SK-N-SH treated with all-trans-retinoic acid at 6 μM for 48 hours (cell line): ENCODE data around the gene TLE7.

Experiments used
- ATAC-seq: fragments of 200-7000 bp; cut with Tn5 transposase; 3 replicates; pipeline ENCODE4 v1.9.1; 2020; ENCODE audit warnings: mild to moderate bottlenecking, moderate library complexity
- ARNTL ChIP-seq: fragments of 450-650 bp; formaldehyde crosslinking; IDR thresholded peaks from 2 replicates; pipeline ENCODE4 v1.5.0; 2020; ENCODE audit warnings: low read depth, mild to moderate bottlenecking, moderate library complexity, borderline replicate concordance
- BACH2 ChIP-seq: fragments of 250-450 bp; sonication (Bioruptor Pico); IDR thresholded peaks from 2 replicates; pipeline ENCODE4 v1.9.0; 2021; ENCODE audit warnings: mild to moderate bottlenecking, borderline replicate concordance
- CREB5 ChIP-seq: fragments of 250-450 bp; sonication (Bioruptor Pico); IDR thresholded peaks from 2 replicates; pipeline ENCODE4 v1.5.1; 2020; ENCODE audit warnings: low read depth, mild to moderate bottlenecking, moderate library complexity
- CSDC2 ChIP-seq: fragments of 250-450 bp; sonication (Bioruptor Pico); IDR thresholded peaks from 2 replicates; pipeline ENCODE4 v1.5.0; 2020; ENCODE audit warnings: mild to moderate bottlenecking, moderate library complexity
- CSRNP3 ChIP-seq: fragments of 250-450 bp; sonication (Bioruptor Pico); IDR thresholded peaks from 2 replicates; pipeline ENCODE4 v1.5.1; 2021; ENCODE audit warnings: mild to moderate bottlenecking, moderate library complexity
- GLIS3 ChIP-seq: fragments of 250-450 bp; sonication (Bioruptor Pico); IDR thresholded peaks from 2 replicates; pipeline ENCODE4 v1.5.0; 2020; ENCODE audit warnings: mild to moderate bottlenecking, moderate library complexity
- ISL1 ChIP-seq: fragments of 250-450 bp; sonication (Bioruptor Pico); IDR thresholded peaks from 2 replicates; pipeline ENCODE4 v2.1.2; 2022; ENCODE audit warnings: mild to moderate bottlenecking, moderate library complexity
- OSR1 ChIP-seq: fragments of 250-450 bp; sonication (Bioruptor Pico); IDR thresholded peaks from 2 replicates; pipeline ENCODE4 v1.8.0; 2022; ENCODE audit warnings: moderate library complexity, mild to moderate bottlenecking, inconsistent platforms
- POU6F1 ChIP-seq: fragments of 250-450 bp; sonication (Bioruptor Pico); IDR thresholded peaks from 2 replicates; pipeline ENCODE4 v1.8.0; 2021; ENCODE audit warnings: low read depth, mild to moderate bottlenecking, moderate library complexity, borderline replicate concordance
- PPARA ChIP-seq: fragments of 250-450 bp; sonication (Bioruptor Pico); IDR thresholded peaks from 2 replicates; pipeline ENCODE4 v1.5.0; 2020; ENCODE audit warnings: mild to moderate bottlenecking, borderline replicate concordance
- RARB ChIP-seq: fragments of 250-450 bp; sonication (Bioruptor Pico); IDR thresholded peaks from 2 replicates; pipeline ENCODE4 v1.8.0; 2021; ENCODE audit warnings: mild to moderate bottlenecking, moderate library complexity
- SNAI2 ChIP-seq: fragments of 250-450 bp; sonication (Bioruptor Pico); IDR thresholded peaks from 2 replicates; pipeline ENCODE4 v1.5.0; 2020; ENCODE audit warnings: mild to moderate bottlenecking, moderate library complexity
- TCF4 ChIP-seq: fragments of 250-450 bp; sonication (Bioruptor Pico); IDR thresholded peaks from 2 replicates; pipeline ENCODE4 v1.8.0; 2021; ENCODE audit warnings: mild to moderate bottlenecking, moderate library complexity, borderline replicate concordance
- TOX ChIP-seq: fragments of 250-450 bp; sonication (Bioruptor Pico); IDR thresholded peaks from 2 replicates; pipeline ENCODE4 v1.8.0; 2021; ENCODE audit warnings: mild to moderate bottlenecking, moderate library complexity, borderline replicate concordance
- ZC3H10 ChIP-seq: fragments of 250-450 bp; sonication (Bioruptor Pico); IDR thresholded peaks from 2 replicates; pipeline ENCODE4 v1.5.1; 2021; ENCODE audit warnings: mild to moderate bottlenecking, moderate library complexity
- ZFP3 ChIP-seq: fragments of 250-450 bp; sonication (Bioruptor Pico); IDR thresholded peaks from 2 replicates; pipeline ENCODE4 v1.5.0; 2020; ENCODE audit warnings: mild to moderate bottlenecking, moderate library complexity
- ZFP30 ChIP-seq: fragments of 450-650 bp; formaldehyde crosslinking; IDR thresholded peaks from 2 replicates; pipeline ENCODE4 v1.5.0; 2022; ENCODE audit warnings: mild to moderate bottlenecking, moderate library complexity
- ZNF565 ChIP-seq: fragments of 450-650 bp; formaldehyde crosslinking; conservative IDR thresholded peaks from 2 replicates; pipeline ENCODE4 v1.5.0; 2020; ENCODE audit warnings: low read depth, mild to moderate bottlenecking, moderate library complexity
- ZNF70 ChIP-seq: fragments of 450-650 bp; formaldehyde crosslinking; IDR thresholded peaks from 2 replicates; pipeline ENCODE4 v1.5.0; 2020; ENCODE audit warnings: mild to moderate bottlenecking, moderate library complexity
- ZNF8 ChIP-seq: fragments of 450-650 bp; formaldehyde crosslinking; IDR thresholded peaks from 2 replicates; pipeline ENCODE4 v1.5.0; 2020; ENCODE audit warnings: mild to moderate bottlenecking, moderate library complexity
- TF ChIP-seq, protein P1 (sequence below): fragments of 250-450 bp; sonication (Bioruptor Pico); IDR thresholded peaks from 2 replicates; pipeline ENCODE4 v1.8.0; 2020; ENCODE audit warnings: mild to moderate bottlenecking, moderate library complexity, borderline replicate concordance

The TLE7 gene

DNA sequence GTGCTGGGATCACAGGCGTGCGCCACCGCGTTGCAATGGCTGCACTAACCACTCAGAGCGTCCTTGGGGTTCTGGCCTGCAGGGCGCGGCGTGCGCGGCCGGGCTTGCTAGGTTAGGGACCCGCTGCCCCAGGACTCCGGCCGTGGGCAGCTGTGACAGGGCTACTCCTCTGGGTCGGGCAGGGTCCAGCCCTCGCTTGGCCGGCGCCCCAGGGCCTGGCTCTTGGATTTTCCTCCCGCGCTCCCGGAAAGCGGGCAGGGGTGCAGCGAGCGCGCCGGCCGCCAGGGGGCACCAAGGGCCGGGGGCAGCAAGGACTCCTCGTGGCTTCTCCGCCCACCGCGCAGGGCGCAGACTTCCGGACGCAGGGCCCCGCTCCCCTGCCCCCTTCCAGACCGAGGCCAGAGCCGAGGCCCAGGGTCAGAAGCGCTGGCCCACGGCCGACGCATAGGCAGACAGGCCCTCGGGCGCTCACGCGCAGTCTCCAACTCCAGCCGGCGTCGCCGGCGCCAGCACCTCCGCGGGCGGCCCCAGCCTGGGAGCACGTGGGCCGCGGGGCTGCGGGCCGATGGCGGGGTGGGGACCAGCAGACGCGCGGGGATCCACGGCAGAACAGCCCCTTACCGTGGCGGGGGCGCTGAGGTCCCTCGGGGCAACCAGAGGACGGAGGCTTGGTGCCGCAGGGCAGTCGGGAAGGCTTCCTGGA is 355 bp downstream of the TLE7 start (continued):
- no peak for TF ChIP-seq POU6F1
- TF ChIP-seq, all 23 proteins: peak for 0

GRCh38 chr16:71440669-71441347 is 1.0 kb downstream of the TLE7 start:
- TF ChIP-seq ZNF70 (CRISPR knock-in tag) (no peak), OSR1 (CRISPR knock-in tag) (no peak)
- ATAC-seq, result no peak

- ATAC-seq, result no peak
Observed at GRCh38 chr16:71439523-71439922, 2.3 kb downstream of the TLE7 start.

GRCh38 chr16:71436473-71436872 is 5.4 kb downstream of the TLE7 start:
- no peak for ATAC-seq
- TF ChIP-seq ZNF8 (no peak), TOX (no peak), ZNF565 (CRISPR knock-in tag) (no peak), POU6F1 (no peak), ZFP3 (no peak)

More at GRCh38 chr16:71439523-71439922, 2.3 kb downstream of the TLE7 start:
- TF ChIP-seq, protein P1, sequence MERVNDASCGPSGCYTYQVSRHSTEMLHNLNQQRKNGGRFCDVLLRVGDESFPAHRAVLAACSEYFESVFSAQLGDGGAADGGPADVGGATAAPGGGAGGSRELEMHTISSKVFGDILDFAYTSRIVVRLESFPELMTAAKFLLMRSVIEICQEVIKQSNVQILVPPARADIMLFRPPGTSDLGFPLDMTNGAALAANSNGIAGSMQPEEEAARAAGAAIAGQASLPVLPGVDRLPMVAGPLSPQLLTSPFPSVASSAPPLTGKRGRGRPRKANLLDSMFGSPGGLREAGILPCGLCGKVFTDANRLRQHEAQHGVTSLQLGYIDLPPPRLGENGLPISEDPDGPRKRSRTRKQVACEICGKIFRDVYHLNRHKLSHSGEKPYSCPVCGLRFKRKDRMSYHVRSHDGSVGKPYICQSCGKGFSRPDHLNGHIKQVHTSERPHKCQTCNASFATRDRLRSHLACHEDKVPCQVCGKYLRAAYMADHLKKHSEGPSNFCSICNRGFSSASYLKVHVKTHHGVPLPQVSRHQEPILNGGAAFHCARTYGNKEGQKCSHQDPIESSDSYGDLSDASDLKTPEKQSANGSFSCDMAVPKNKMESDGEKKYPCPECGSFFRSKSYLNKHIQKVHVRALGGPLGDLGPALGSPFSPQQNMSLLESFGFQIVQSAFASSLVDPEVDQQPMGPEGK (CRISPR knock-in tag), result no peak
- TF ChIP-seq SNAI2 (CRISPR knock-in tag) (no peak), ARNTL (no peak), ZFP3 (no peak), ISL1 (CRISPR knock-in tag) (no peak), TCF4 (CRISPR knock-in tag) (no peak), CREB5 (CRISPR knock-in tag) (no peak), ZNF8 (no peak), CSDC2 (CRISPR knock-in tag) (no peak), RARB (no peak), BACH2 (CRISPR knock-in tag) (no peak), OSR1 (CRISPR knock-in tag) (no peak), POU6F1 (no peak), TOX (no peak), ZNF565 (CRISPR knock-in tag) (no peak)

DNA sequence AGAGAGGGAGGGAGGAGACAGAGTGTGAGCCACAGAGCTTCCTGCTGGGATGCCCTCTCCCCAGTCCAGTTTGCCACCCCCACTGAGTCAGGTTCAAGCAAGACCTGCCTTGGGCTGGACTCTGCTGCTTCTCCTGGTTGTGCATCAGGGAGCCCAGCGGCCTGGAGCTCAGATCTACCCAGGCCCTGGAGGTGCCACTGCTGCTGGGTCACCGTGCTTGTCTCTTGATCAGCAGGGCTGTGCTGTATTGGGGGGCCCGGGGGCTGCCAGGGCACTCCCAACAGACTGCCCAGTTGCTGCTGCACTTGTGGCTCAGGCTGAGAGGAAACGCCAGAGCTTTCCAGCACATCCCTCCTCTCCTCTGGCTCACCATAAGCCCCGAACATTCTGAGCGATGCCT is 8.9 kb downstream of the TLE7 start:
- no peak for ATAC-seq
- no peak for TF ChIP-seq ZFP30 (CRISPR knock-in tag)
- TF ChIP-seq TOX, result no peak
- no peak for TF ChIP-seq POU6F1
- no peak for TF ChIP-seq PPARA (CRISPR knock-in tag)
- no peak for TF ChIP-seq GLIS3
- no peak for TF ChIP-seq ZNF70 (CRISPR knock-in tag)
- TF ChIP-seq CSRNP3, result no peak
- no peak for TF ChIP-seq SNAI2 (CRISPR knock-in tag)
- TF ChIP-seq ZC3H10 (CRISPR knock-in tag), result no peak
- no peak for TF ChIP-seq ZNF565 (CRISPR knock-in tag)
